Measurements from ENCODE around the gene ADGRL3.

GRCh38 chr4:62003695-62004094 lies 803.6 kb downstream of the ADGRL3 start:
- TF ChIP-seq, protein P1, sequence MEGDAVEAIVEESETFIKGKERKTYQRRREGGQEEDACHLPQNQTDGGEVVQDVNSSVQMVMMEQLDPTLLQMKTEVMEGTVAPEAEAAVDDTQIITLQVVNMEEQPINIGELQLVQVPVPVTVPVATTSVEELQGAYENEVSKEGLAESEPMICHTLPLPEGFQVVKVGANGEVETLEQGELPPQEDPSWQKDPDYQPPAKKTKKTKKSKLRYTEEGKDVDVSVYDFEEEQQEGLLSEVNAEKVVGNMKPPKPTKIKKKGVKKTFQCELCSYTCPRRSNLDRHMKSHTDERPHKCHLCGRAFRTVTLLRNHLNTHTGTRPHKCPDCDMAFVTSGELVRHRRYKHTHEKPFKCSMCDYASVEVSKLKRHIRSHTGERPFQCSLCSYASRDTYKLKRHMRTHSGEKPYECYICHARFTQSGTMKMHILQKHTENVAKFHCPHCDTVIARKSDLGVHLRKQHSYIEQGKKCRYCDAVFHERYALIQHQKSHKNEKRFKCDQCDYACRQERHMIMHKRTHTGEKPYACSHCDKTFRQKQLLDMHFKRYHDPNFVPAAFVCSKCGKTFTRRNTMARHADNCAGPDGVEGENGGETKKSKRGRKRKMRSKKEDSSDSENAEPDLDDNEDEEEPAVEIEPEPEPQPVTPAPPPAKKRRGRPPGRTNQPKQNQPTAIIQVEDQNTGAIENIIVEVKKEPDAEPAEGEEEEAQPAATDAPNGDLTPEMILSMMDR (IDR thresholded peaks at IDR 0.05): no peak
- no peak for TF ChIP-seq POLR2A (IDR thresholded peaks at IDR 0.05)
